ENCODE measurements around the gene RFX4.

RFX4 gene

DNA sequence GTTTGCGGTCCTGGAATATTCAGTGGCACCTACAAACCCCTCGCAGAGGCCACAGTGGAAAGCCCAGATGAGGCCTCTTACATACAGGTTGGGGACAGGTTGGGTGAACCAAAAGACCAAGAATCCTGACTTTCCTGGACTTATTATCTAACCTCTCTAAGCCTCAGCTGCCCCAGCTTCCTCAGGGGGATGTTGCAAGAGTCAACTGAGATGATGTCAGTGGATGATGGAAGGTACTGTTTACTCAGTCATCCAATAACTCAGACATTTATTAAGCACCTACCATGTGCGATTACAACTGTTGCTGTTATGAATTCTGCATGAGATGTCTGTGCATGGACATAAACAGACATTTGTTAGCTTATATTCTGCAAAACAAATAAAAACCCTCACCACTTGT lies 72.8 kb downstream of the RFX4 start:
- FAIRE-seq (no peak), DNase-seq (ENCODE audit: insufficient read length, low spot score) (no peak)
- TF ChIP-seq POLR2A (IDR thresholded peaks at IDR 0.05; ENCODE audit: low read depth, low read length) (no peak), TAF1 (IDR thresholded peaks at IDR 0.05; ENCODE audit: low read depth, low read length) (no peak), PAX5 (IDR thresholded peaks at IDR 0.05; ENCODE audit: insufficient read depth, low read length, severe bottlenecking) (no peak), POU2F2 (IDR thresholded peaks at IDR 0.05; ENCODE audit: low read depth, low read length) (no peak), SPI1 (IDR thresholded peaks at IDR 0.05; ENCODE audit: low read depth, low read length) (no peak), POLR2AphosphoS5 (IDR thresholded peaks at IDR 0.05; ENCODE audit: low read depth, low read length) (no peak)

DNA sequence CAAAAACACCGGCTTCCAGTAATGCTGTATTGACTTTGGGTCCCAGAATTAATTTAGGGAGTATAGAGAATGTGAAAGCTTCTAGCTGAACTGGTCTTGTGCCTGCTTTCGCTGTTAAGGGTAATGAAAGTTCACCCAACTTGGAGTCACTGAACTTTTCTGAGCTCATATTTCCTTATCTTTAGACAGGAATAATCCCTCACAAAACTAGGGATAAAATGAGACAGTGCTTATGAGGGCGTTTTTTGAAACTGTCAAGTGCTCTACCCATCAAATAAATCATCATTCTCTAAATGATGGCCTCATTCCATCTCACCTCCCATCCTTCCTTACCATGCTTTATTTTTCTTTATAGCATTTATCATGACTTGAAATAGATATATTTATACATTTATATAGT lies 74.7 kb downstream of the RFX4 start:
- DNase-seq (ENCODE audit: insufficient read length, low spot score) (no peak), FAIRE-seq (no peak)
- TF ChIP-seq TAF1 (IDR thresholded peaks at IDR 0.05; ENCODE audit: low read depth, low read length) = no peak
- no peak for TF ChIP-seq POU2F2 (IDR thresholded peaks at IDR 0.05; ENCODE audit: low read depth, low read length)
- TF ChIP-seq POLR2A (IDR thresholded peaks at IDR 0.05; ENCODE audit: low read depth, low read length) = no peak
- TF ChIP-seq POLR2AphosphoS5 (IDR thresholded peaks at IDR 0.05; ENCODE audit: low read depth, low read length) = no peak
- TF ChIP-seq SPI1 (IDR thresholded peaks at IDR 0.05; ENCODE audit: low read depth, low read length) = no peak
- TF ChIP-seq PAX5 (IDR thresholded peaks at IDR 0.05; ENCODE audit: insufficient read depth, low read length, severe bottlenecking) = no peak

DNA sequence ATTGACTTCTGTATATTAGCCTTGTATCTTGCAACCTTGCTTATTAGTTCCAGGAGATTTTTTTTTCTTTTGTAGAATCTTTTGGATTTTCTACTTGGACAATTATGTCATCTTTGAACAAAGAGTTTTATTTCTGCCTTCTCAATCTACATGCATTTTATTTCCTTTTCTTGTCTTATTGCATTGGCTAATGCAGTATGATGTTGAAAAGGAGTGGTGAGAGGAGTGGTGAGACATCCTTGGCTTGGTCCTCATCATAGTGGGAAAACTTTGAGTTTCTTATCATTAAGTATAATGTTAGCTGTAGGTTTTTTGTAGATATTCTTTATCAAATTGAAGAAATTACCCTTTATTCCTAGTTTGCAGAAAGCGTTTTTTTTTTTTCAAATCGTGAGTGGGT lies 80.6 kb downstream of the RFX4 start:
- DNase-seq (ENCODE audit: insufficient read length, low spot score) = no peak
- TF ChIP-seq POU2F2 (IDR thresholded peaks at IDR 0.05; ENCODE audit: low read depth, low read length) = no peak
- TF ChIP-seq SPI1 (IDR thresholded peaks at IDR 0.05; ENCODE audit: low read depth, low read length) = no peak
- TF ChIP-seq PAX5 (IDR thresholded peaks at IDR 0.05; ENCODE audit: insufficient read depth, low read length, severe bottlenecking) = no peak
- no peak for TF ChIP-seq TAF1 (IDR thresholded peaks at IDR 0.05; ENCODE audit: low read depth, low read length)
- no peak for TF ChIP-seq POLR2A (IDR thresholded peaks at IDR 0.05; ENCODE audit: low read depth, low read length)
- no peak for TF ChIP-seq POLR2AphosphoS5 (IDR thresholded peaks at IDR 0.05; ENCODE audit: low read depth, low read length)
- FAIRE-seq = no peak

DNA sequence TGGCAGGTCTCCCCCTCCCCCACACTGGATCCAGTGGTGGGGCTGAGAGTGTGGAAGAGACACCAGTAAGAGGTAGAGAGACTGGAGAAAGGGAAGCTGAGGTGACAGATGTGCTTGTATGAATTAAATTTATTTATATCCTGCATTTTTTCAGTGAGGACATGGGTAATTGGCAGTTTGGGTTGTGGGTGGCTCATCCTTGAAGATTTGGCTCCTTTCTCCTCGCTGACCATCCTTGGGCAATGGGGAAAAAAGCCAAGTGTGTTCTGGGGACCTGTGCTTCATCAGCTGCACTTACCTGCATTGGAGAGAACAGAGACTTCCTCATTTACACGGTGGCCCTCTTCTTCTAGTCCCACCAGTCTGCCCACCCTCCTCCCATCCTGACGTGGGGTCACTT lies 86.4 kb downstream of the RFX4 start:
- TF ChIP-seq TAF1 (IDR thresholded peaks at IDR 0.05; ENCODE audit: low read depth, low read length) = no peak
- no peak for TF ChIP-seq PAX5 (IDR thresholded peaks at IDR 0.05; ENCODE audit: insufficient read depth, low read length, severe bottlenecking)
- TF ChIP-seq POU2F2 (IDR thresholded peaks at IDR 0.05; ENCODE audit: low read depth, low read length) = no peak
- no peak for TF ChIP-seq SPI1 (IDR thresholded peaks at IDR 0.05; ENCODE audit: low read depth, low read length)
- no peak for TF ChIP-seq POLR2A (IDR thresholded peaks at IDR 0.05; ENCODE audit: low read depth, low read length)
- no peak for TF ChIP-seq POLR2AphosphoS5 (IDR thresholded peaks at IDR 0.05; ENCODE audit: low read depth, low read length)
- FAIRE-seq (no peak), DNase-seq (ENCODE audit: insufficient read length, low spot score) (no peak)

DNA sequence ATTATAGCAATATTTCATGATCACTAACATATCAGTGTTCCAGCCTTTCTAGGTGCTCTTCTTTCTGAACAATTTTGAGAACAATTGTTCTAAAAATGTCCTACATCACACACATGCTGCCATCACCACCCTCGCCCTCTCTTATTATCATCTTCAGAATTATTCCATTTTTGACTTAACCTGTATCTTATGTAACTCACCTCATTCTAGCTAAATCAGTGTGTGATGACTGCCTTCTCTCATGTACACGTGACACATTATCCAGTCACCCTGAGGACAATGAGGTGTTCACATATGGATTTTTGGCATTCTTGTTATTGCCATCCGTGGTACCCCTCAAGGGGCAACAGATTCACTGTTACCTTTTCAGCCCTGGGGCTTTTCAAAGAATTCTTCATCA lies 87.3 kb downstream of the RFX4 start:
- no peak for TF ChIP-seq TAF1 (IDR thresholded peaks at IDR 0.05; ENCODE audit: low read depth, low read length)
- no peak for TF ChIP-seq POLR2A (IDR thresholded peaks at IDR 0.05; ENCODE audit: low read depth, low read length)
- TF ChIP-seq POLR2AphosphoS5 (IDR thresholded peaks at IDR 0.05; ENCODE audit: low read depth, low read length) = no peak
- no peak for TF ChIP-seq SPI1 (IDR thresholded peaks at IDR 0.05; ENCODE audit: low read depth, low read length)
- TF ChIP-seq PAX5 (IDR thresholded peaks at IDR 0.05; ENCODE audit: insufficient read depth, low read length, severe bottlenecking) = no peak
- no peak for TF ChIP-seq POU2F2 (IDR thresholded peaks at IDR 0.05; ENCODE audit: low read depth, low read length)
- FAIRE-seq (no peak), DNase-seq (ENCODE audit: insufficient read length, low spot score) (no peak)

DNA sequence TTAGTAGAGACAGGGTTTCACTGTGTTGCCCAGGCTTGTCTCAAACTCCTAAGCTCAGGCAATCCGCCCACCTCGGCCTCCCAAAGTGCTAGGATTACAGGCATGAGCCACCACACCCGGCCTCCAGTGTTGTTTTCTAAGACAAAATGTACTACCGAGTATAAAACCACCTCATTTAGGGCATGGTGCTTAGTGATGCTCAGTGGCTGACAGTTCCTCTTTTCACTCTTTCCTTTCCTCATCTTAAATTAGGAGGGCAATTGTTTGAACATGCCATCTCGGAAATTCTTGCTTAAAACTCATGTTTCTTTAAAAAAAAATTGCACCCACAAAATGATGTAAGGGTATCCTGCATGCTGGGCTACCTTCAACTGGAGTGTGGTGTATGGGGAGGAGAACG lies 89.0 kb downstream of the RFX4 start:
- TF ChIP-seq SPI1 (IDR thresholded peaks at IDR 0.05; ENCODE audit: low read depth, low read length) (peak; percentile 87), TAF1 (IDR thresholded peaks at IDR 0.05; ENCODE audit: low read depth, low read length) (no peak), POU2F2 (IDR thresholded peaks at IDR 0.05; ENCODE audit: low read depth, low read length) (no peak), POLR2AphosphoS5 (IDR thresholded peaks at IDR 0.05; ENCODE audit: low read depth, low read length) (no peak), PAX5 (IDR thresholded peaks at IDR 0.05; ENCODE audit: insufficient read depth, low read length, severe bottlenecking) (no peak)
- FAIRE-seq (no peak), DNase-seq (ENCODE audit: insufficient read length, low spot score) (no peak)

DNA sequence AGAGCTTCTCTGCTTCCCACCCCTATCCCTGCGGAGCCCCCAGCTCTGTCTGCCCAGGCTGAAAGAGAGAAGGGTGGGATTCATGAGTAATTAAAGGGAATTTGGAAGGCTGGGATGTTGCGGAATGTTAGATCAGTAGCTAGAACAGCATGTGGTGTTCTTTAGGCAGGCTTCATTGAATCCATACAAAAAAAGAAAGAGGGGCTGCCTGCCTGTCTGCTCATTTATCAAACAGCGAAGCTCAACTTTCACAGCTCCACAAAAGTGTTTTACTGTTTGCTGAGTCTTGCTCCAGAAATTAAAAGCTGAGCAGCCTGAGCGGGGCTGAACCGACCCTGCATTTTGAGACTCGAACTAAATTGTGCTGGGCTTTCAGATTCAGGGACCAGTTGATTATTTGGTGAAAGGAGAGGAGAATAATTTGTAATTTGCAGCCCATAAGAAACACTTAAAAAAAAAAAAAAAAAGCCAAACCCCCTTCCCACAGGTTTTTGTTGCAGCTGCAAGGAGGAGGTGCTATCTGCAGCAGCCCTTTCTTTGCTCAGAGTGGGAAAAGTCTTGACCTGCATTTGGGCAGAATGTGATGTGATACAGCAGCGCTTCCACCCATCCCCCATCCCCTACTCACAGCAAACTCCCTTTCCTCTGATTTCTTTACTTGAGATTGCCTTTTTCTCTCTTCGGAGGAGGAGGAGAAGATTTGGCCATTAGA lies 89.7 kb downstream of the RFX4 start:
- TF ChIP-seq SPI1 (IDR thresholded peaks at IDR 0.05; ENCODE audit: low read depth, low read length) (no peak), PAX5 (IDR thresholded peaks at IDR 0.05; ENCODE audit: insufficient read depth, low read length, severe bottlenecking) (no peak), POU2F2 (IDR thresholded peaks at IDR 0.05; ENCODE audit: low read depth, low read length) (no peak), TAF1 (IDR thresholded peaks at IDR 0.05; ENCODE audit: low read depth, low read length) (no peak), POLR2A (IDR thresholded peaks at IDR 0.05; ENCODE audit: low read depth, low read length) (no peak)
- FAIRE-seq (no peak), DNase-seq (ENCODE audit: insufficient read length, low spot score) (no peak)

DNA sequence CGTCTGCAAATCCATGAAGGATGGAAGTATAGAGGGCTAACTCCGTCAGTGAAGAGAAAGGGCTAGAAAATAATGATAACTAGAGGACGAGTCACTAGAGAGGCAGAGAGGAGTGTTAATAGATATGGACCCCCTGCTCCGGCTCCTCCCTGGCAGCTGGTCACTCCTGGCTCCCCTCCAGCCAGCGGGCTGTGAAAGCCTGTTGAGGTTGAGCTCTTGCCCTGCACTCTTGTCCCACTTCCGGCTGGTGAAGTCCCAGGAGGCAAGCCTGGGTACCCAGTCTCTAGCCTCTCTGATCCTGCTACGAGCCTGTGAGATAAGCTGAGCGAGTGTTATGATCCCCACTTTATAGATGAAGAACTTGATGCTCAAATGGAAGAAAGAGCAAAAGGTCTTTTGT lies 90.3 kb downstream of the RFX4 start:
- DNase-seq (ENCODE audit: insufficient read length, low spot score) (no peak), FAIRE-seq (no peak)
- TF ChIP-seq SPI1 (IDR thresholded peaks at IDR 0.05; ENCODE audit: low read depth, low read length) (no peak), TAF1 (IDR thresholded peaks at IDR 0.05; ENCODE audit: low read depth, low read length) (no peak), POU2F2 (IDR thresholded peaks at IDR 0.05; ENCODE audit: low read depth, low read length) (no peak), POLR2A (IDR thresholded peaks at IDR 0.05; ENCODE audit: low read depth, low read length) (no peak), PAX5 (IDR thresholded peaks at IDR 0.05; ENCODE audit: insufficient read depth, low read length, severe bottlenecking) (no peak), POLR2AphosphoS5 (IDR thresholded peaks at IDR 0.05; ENCODE audit: low read depth, low read length) (no peak)

DNA sequence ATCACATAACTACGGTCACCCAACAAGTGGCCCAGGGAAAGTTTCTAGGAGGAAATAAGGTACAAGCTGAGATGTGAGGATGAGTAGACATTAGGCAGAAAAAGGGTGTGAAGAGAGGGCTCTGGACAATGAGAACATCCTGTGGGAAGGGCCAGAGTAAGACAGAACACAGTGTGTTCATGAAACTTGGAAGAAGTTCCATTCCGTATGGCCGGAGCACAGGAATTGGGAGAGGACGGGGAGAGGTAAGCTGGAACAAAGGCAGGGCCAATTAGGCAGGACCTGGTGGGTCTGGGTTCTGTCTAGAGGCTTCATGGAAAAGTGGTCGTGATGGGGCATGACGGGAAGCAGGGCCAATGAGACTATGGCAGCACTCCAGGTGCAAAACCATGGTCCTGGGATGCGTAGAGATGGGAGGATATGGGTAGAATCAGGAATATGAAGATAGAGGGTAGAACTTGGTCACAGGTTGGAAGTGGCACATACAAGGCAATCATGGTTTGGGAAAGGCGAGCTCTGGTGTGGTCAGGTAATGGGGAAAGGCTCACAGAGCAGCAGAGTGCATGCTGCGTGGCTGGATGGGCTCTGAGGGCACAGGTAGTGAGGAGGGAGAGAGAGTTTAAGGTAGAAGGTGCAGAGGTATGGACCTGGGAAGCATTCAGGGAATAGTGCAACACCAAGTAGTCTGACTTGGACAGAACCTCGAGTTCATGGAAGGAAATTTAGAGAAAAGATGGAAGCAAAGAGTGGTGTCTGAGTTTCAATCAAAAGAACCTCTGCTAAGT lies 93.0 kb downstream of the RFX4 start:
- FAIRE-seq = no peak
- no peak for DNase-seq (ENCODE audit: insufficient read length, low spot score)
- TF ChIP-seq SPI1 (IDR thresholded peaks at IDR 0.05; ENCODE audit: low read depth, low read length) = no peak
- TF ChIP-seq TAF1 (IDR thresholded peaks at IDR 0.05; ENCODE audit: low read depth, low read length) = no peak
- TF ChIP-seq POU2F2 (IDR thresholded peaks at IDR 0.05; ENCODE audit: low read depth, low read length) = no peak
- no peak for TF ChIP-seq POLR2AphosphoS5 (IDR thresholded peaks at IDR 0.05; ENCODE audit: low read depth, low read length)
- no peak for TF ChIP-seq POLR2A (IDR thresholded peaks at IDR 0.05; ENCODE audit: low read depth, low read length)
- no peak for TF ChIP-seq PAX5 (IDR thresholded peaks at IDR 0.05; ENCODE audit: insufficient read depth, low read length, severe bottlenecking)
